Posterior cingulate gyrus (tissue), 11 donors: ENCODE data around the gene CFAP43.
A peak's percentile ranks its signal among the peaks of the same experiment; 100 is the strongest.

Experiments
- DNase-seq, 10 donors: peaks; one replicate each; pipeline versions ENCODE4 v3.0.0 to v3.0.0-alpha.2; 2020 to 2021; ENCODE audit warnings: mixed read lengths in 3 of 10
- intact Hi-C: fragments of 100-400 bp; cut with DNase I; formaldehyde crosslinking; loops from one replicate; pipeline ENCODE4 v1.15.1; 2023

Gene CFAP43, protein sequence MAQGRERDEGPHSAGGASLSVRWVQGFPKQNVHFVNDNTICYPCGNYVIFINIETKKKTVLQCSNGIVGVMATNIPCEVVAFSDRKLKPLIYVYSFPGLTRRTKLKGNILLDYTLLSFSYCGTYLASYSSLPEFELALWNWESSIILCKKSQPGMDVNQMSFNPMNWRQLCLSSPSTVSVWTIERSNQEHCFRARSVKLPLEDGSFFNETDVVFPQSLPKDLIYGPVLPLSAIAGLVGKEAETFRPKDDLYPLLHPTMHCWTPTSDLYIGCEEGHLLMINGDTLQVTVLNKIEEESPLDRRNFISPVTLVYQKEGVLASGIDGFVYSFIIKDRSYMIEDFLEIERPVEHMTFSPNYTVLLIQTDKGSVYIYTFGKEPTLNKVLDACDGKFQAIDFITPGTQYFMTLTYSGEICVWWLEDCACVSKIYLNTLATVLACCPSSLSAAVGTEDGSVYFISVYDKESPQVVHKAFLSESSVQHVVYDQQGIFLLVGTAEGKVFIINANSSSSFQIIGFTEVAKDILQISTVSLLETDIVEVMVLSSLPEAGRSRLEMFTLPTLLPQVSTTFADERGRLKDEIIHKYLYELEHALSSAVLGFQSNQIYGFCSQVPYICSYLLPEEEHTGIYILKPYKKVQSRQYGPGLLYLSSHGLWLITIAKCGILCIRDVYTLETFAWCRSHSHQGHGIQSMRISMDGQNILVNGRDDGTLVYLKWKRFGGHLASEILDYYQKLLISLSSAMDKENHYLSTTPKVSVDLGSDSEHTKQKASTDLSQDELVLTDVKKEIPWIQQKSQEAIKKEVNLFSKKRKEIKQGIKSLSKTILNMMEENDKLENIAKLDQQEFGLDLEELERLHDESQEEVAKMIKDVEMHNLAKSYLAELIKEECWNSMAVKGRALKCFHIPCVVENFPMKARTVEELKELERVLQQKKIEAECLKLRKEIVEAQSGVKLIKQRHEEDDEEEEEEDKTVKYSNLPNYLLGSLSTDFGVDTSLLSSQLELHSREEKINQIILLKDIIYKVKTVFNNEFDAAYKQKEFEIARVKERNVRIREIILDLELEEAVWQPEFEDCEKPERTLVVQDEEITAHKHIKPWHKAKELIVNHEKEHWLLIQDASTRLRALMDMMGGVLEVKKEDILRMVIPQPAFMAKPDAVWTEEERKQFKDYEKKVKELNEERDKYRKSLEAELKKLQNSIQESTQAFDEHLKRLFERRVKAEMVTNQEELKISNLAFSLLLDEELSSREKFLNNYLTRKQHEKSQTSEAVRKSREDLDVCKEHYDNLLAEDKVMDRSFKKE (N-terminal part only)

DNA sequence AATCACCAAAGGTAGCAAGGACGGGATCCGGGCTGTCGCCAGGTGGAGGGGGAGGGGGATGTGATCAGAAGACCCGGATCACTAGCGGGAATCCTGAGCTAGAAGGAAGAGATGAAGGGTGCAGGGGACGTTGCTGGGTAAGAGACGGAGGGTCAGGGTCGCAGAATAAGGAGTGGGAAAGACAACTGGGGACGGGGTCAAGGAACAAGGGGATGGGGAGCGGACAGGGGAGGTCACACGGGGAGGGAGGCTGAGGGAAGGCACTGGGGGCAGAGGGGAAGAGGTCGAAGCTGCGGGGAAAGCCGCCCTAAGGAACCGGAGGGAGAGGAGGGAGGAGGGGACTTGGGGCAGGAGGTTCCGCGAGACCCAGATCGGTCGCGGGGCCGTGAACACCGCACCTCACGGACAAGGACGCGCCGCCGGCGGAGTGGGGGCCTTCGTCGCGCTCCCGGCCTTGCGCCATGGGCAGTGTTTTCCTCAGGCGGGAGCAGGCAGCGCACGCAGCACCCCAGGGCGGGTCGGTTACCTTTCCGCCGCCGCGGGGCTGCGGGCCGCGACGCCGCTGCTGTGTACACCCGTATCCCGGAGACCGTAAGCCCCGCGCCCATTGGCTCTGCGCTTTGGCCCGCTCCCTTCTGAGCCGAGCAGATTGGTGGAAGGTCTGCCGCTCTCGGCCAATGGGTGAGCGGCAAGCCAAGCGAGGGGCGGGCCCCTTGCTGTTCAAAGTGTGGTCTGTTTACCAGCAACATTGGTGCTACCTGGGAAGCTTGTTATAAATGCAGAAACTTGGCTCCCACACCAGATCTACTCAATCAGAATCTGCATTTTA, at the start of gene CFAP43:
TSS of gene CFAP43 (minus strand) at position 581 of the 829 bp plus-strand sequence. CDS start at position 463, 118 bp downstream.
- peak; percentile 94 to 100 (median 98) for DNase-seq
- intact Hi-C loops = no loop called here

DNA sequence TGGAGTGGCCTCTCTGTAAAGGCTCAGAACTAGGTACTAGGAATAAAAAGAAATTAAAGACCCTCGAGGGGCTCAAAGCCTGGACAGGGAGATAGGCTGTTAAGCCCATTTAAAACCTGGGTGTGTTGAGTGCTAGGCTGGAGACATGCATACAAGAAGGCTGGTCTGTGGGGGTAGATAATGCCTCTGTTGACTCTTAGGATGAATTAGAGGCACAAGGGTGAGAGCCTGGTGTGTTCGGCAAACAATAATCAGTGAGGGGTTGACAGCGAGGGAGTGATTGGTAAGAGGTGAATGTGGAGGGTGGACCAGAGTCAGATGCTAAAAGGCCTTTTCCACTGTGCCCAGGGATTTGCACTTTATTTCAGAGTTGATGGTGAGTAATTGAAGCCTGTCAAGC, 49.5 kb upstream of the CFAP43 start:
- DNase-seq = no peak
- intact Hi-C loops = no loop called here

DNA sequence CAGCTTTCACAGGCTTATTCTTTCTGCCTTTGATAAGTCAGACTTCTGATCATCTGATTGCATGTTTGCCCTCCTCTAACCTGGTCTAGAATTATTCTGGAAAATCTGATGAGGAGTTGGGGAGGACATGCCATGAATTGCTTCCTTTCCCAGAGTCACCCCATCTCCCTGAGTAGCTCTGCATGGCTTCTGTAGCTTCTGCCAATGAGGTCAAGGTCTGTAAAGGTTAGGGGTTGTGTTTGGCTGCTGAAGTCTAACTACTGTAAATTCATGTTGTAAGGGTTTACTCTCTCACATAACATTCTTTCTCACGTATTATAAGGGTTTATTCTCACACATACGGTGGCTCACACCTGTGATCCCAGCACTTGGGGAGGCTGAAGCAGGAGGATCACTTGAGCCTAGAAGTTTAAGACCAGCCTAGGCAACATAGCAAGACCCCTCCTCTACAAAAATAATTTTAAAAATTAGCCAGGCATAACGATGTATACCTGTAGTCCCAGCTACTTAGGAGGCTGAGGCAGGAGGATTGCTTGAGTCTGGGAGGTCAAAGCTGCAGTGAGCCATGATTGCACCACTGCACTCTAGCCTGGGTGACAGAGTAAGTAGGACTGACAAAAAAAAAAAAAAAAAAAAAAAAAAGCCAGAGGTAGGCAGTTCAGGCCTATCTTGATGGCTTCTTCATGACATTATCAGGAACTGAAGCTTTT, 47.5 kb upstream of the CFAP43 start:
- intact Hi-C loops = no loop called here
- no peak for DNase-seq

DNA sequence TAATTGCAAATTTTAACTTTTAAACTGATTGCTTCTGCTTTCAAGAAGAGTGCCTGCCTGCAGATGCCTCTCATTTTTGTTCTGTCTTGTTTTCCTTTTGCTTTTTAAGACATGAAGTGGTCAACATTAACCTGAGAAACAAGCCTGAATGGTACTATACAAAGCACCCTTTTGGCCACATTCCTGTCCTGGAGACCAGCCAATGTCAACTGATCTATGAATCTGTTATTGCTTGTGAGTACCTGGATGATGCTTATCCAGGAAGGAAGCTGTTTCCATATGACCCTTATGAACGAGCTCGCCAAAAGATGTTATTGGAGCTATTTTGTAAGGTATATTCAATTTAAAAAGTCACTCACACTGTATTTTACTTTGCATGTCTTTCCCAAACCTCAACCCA, 45.6 kb upstream of the CFAP43 start:
- intact Hi-C loops = no loop called here
- DNase-seq = no peak

DNA sequence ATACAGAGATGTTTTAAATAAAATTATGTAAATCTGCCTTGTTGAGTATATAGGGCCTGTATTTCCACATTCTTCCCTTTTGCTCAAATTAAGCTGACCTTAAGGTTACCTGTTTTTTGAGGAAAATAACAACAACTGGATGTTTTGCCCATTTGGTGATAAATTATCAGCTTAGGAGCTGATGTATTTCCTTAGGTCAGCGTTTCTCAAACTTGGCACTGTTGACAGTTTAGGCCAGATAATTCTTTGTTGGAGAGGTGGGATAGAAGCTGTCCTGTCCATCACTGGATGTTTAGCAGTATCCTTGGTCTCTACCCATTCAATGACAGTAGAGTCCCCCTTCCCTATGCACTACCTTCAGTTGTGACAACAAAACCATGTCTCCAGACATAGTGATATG, 44.0 kb upstream of the CFAP43 start:
- intact Hi-C loops = no loop called here
- DNase-seq = no peak

DNA sequence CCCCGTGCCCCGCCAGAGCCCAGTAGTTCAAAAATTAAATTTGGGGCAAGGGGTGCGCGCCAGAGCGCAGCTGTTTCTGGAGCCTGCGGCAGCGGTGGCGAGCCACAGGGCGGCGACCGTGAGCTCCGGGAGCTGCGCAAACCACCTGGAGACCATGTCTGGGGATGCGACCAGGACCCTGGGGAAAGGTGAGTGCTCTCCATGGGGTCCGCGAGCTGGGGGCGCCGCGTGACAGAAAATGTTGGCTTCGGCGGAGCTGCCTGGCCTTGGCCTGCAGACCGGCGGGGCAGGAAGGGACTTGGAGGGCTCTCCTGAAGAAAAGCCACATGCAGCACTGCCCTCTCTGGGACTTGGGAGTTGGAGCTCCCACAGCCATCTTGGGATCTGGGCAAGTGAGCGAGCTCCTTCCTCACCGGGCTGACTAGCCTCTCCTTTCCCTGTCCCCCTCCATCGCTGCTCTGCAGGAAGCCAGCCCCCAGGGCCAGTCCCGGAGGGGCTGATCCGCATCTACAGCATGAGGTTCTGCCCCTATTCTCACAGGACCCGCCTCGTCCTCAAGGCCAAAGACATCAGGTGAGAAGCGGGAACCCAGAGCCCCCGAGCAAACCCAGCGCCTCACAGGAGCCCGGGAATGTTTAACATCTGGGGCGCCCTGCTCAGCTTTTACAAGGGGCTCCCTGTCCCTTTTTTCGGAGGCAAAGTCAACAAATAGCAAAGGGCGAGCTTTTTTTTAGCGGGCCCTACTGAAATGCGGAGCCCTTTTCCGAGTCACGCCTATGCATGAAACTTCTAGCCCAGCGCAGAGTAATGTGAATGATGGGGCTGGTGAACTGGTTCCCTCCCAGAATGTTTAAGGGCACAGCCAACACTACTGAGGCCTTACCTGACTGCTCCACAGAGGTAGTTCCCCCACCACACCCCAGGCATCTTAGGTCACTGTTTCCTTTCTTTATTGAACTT, 42.9 kb upstream of the CFAP43 start:
- DNase-seq = peak in 9 of 10 donors; percentile 32 to 95 (median 62)
- intact Hi-C loops = no loop called here

DNA sequence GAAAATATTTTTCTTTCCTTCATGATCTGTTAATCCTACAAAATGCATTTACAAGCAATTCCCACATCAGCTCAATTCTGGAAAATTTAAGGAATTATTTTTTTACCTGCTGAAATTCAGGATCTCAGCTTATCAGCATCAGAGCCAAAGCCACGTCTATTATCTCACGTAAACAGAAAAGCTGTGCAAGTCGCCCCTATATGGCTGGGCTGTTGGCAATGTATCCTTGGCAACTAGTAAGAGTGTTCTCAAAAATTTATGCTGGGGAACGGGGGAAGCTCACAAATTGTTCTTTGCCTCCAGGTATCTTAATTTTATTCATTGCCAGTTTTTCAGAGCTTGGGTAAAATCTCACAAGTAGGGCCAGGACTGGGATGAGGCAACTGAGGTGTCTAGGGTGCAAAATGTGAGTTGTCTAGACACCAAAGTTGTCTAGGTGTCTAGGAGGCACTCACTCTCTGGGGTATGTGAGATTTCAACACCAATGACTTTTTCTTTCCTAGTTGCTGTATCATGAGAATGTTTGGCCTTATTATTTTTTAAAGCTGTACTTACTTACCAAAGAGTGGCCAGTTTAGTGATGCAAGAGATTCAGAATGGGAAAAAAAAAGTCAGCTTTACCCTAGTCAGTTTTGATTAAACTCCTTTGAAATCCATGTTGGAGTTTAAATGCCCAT, 41.9 kb upstream of the CFAP43 start:
- intact Hi-C loops = no loop called here
- DNase-seq = no peak

DNA sequence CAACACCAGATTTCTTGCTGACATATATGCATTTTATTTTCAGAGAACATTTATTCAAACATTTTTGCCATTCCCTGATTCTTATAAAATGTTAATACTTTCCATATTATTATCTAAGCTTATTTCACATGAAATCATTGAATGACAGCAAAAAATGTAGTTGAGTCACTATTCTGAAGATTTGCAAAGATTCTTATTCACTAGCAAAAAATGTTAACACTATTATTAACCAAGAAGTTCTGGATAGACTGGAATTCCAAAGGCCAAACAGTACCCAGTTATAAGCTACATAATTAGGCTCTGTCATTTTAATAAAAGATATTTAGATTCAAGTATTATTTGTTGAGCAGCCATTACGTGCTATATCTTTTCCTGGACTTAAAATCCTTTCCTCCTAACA, 41.1 kb upstream of the CFAP43 start:
- no peak for DNase-seq
- intact Hi-C loops = no loop called here

DNA sequence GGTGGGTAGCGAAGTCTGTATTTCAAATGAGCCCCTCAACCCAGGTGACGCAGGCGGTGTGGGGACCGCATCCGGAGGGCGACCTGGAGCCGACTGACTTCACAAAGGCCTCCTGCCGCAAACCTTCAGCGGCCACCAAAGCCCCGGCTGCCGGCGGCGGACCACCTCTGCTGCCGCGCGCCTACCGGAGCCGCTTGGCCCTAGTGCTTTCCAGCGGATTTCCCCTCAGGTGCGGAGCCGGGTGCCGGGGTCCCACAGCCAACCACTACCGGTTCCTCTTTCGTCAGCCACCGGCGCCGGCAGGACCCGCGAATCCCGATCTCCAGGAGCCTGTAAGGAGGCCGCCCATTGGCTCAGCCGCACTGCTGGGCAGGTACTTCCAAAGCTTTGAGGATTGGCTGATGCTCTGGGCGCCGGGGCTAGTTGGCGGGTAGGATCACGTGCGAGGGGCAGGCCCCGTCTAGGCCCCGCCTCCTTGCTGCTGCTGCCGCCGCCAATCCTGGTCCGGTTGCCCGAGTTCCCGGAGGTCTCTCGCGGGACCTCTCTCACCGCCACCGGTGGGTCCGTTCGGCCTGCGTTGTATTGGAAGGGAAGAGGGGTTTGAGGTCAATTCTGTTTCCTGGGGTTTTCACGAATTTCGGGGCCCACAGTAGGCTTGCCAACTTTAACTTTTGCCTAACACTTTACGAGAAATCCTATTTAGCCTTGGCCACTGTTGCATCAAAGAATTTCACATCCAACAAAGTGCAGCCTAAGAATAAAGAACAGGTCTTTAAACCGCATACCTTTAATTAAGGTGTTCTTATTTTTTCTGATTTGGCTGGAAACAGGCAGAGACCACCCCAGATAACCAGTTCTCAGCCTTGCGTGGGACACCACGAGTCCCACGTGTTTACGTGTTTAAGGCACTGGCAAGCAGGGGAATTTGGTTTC, 36.8 kb upstream of the CFAP43 start, which contains the start of gene GSTO2:
TSS of gene GSTO2 (plus strand) at position 472 of the 933 bp plus-strand sequence. CDS start 5,732 bp downstream, outside the sequence.
- peak; percentile 97 to 100 (median 100) for DNase-seq
- intact Hi-C loops = no loop called here

DNA sequence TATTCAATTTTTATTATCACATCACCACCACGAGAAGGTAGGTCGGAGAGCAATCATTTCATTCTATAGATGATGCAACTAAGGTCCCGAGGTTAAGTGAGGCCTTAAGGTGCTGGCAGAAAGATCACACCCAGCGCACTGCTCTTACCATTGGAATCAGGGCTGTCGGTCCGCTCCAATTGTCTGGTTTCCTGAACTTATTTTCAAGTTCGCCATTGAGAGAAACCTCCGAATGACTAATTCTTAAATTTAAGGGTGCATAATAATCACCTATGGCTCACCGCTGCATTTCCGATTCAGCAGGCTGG, 36.2 kb upstream of the CFAP43 start:
- no peak for DNase-seq
- intact Hi-C loops = no loop called here

DNA sequence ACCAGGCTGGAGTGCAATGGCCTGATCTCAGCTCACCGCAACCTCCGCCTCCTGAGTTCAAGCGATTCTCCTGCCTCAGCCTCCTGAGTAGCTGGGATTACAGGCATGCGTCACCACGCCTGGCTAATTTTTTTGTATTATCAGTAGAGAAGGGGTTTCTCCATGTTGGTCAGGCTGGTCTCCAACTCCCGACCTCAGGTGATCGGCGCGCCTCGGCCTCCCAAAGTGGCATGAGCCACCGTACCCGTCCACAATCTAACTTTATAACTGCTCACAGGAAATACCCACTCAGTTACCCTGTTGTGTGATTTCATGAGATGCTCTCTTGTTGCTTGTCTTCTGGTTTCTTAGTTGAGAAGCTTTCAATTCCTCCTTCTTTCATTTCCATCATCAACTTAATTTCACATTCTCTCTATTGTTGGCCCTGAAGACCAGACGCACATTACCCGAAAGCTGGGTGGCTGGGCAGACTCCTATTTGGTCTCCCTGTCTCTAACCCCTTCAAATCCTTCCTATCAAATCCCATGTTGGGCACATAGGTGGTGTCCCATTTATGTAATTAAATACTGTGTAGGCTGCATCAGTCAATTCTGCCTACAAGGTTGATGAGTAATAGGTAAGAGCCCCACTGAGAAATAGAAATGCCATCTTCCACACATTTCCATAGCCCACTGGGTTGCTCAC, 35.7 kb upstream of the CFAP43 start:
- intact Hi-C loops = no loop called here
- DNase-seq = no peak

DNA sequence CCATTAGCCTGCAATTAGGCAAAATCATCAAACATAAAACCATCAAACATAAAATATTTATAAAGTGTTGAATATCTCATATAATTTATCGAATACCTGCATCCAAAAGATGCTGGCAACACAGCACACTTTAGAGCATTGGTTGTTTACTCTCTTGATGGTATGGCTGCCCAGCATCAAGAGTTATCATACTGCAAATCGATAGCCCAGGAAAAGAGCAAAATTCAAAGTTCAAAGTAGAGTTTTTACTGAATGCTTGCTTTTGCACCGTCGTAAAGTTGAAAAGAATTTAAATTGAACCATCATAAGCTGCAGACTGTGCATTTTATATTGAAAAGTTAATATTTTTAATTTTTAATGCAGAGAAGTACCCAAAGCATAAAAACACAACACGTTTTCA, 32.6 kb upstream of the CFAP43 start:
- DNase-seq = no peak
- intact Hi-C loops = no loop called here

DNA sequence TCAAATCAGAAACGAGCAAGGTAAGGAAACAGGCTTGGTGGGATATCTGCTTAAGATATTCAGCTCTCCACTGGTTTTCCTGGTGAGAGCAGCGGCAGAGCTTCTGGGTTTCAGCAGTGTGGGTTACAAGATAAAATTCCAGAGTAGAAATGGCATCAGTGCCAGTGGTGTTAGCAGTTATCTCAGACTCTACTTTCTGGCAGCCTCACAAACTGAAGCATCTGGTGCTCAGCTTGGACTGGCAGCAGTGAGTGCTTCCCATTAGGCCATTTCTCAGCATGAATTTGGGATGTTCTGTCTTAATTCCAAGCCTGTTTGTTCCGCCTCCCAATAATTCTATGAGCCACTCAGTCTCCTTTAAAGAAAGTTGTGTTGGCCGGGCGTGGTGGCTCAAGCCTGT, 29.9 kb upstream of the CFAP43 start:
- intact Hi-C loops = no loop called here
- DNase-seq = no peak

DNA sequence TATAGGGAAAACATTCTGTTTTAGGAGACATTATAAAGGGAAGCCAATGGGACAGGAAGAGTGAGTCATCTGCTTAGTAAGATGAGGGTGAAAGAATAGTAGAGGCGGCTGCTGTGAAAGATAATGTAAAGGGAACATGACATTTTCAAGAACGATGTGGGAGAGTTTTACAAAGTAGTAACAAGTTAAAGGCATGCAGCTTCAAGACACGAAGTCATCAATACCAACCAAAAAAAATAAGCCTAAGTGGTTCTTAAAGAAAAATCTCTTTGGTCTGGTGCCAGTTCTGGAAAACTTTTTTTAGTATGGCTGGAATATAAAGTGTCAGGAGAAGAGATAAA, 28.6 kb upstream of the CFAP43 start:
- intact Hi-C loops = no loop called here
- no peak for DNase-seq

DNA sequence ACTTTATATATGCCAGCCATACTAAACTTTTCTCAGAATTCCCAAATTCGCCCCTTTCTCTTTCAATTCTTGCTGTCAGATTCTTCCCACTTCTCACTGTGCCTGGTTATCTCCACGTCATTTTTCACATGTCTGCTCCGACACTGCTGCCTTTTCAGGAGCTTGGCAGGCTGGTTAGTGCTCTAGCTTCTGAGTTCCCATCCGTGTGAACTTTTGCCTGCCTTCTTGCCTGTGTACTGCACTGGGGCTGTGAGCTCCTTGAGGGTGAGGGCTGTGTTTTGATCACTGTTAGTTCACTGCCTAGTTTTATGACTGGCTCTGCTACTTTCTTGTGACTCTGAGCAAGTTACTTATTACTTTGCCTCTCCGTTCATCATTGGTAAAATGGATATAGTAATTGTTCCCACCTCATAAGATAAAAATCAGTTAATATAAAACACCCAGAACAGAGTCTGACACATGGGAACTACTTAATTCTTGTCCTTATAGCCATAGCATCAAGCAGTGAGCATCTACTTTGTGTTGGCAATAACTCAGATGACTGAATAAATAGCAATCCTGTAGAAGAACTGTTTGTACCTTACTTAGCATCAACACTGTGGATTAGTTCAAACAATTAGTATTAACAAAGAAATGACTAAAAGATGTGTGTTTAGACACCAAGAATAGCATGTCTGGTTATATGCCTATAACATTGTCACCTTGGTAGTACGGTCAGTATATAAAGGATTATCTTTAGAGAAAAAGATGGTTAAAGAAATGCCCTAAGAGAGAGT, 28.0 kb upstream of the CFAP43 start:
- no peak for DNase-seq
- intact Hi-C loops = no loop called here
